HAP-1 (cell line): ENCODE results near the gene PLXNB3.

Source experiments
- DNase-seq, 2 experiments: peaks; one replicate each; pipeline ENCODE4 v3.0.0-alpha.2; 2016 to 2020; ENCODE audit warnings: low spot score in 2 of 2
- H3K27me3 ChIP-seq: fragments of 250-450 bp; sonication (Bioruptor Pico); 2 replicates; pipeline ENCODE4 v1.5.1; 2020; ENCODE audit warnings: low read depth, mild to moderate bottlenecking, moderate library complexity
- H3K36me3 ChIP-seq: fragments of 250-450 bp; sonication (Bioruptor Pico); replicated peaks from 2 replicates; pipeline ENCODE4 v1.5.1; 2020; ENCODE audit warnings: mild to moderate bottlenecking
- H3K4me1 ChIP-seq: fragments of 250-450 bp; sonication (Bioruptor Pico); 2 replicates; pipeline ENCODE4 v1.5.1; 2020; ENCODE audit warnings: mild to moderate bottlenecking
- H3K4me3 ChIP-seq: fragments of 250-450 bp; sonication (Bioruptor Pico); 2 replicates; pipeline ENCODE4 v1.5.1; 2020; ENCODE audit warnings: mild to moderate bottlenecking, moderate library complexity
- H3K9me3 ChIP-seq: fragments of 250-450 bp; sonication (Bioruptor Pico); 2 replicates; pipeline ENCODE4 v1.5.1; 2020; ENCODE audit warnings: mild to moderate bottlenecking, moderate library complexity
- in situ Hi-C: fragments of 300-500 bp; cut with MboI; formaldehyde crosslinking; loops from 3 replicates; pipeline ENCODE4 v1.14.3; 2020; ENCODE audit warnings: low sequenced_read_pairs, inconsistent platforms, mixed read lengths

Gene PLXNB3

GRCh38 chrX:153778684-153779101 is 14.6 kb downstream of the PLXNB3 start:
- Histone ChIP-seq H3K4me1 (peaks cover 4% of the 10 kb centered on the region), H3K27me3 (no peaks in the 10 kb centered on the region), H3K36me3 (0 out of 2 replicates have a peak, but pooled peaks cover 3% of the 10 kb centered on the region), H3K9me3 (no peaks in the 10 kb centered on the region), H3K4me3 (no peak overlapping the region)
- in situ Hi-C loops: no loop called here
- no peak for DNase-seq

- no peak for DNase-seq
- H3K4me1 ChIP-seq: peaks cover 4% of the 10 kb centered on the region
- H3K36me3 ChIP-seq: 0 out of 2 replicates have a peak, but pooled peaks cover 3% of the 10 kb centered on the region
- no peaks in the 10 kb centered on the region for H3K9me3 ChIP-seq
- H3K27me3 ChIP-seq: no peaks in the 10 kb centered on the region
- in situ Hi-C loops: no loop called here
- H3K4me3 ChIP-seq: no peak overlapping the region
Observed at GRCh38 chrX:153779891-153780677, 16.0 kb downstream of the PLXNB3 start.

- H3K27me3 ChIP-seq: no peaks in the 10 kb centered on the region
- H3K4me3 ChIP-seq: no peak within 1 kb of the TSS
- no peak for DNase-seq
- no peaks in the 10 kb centered on the region for H3K9me3 ChIP-seq
- in situ Hi-C loops: no loop called here
- H3K36me3 ChIP-seq: peaks cover 8% of the 10 kb centered on the region
- H3K4me1 ChIP-seq: peaks cover 4% of the 10 kb centered on the region
Observed at GRCh38 chrX:153780678-153781427, 16.8 kb downstream of the PLXNB3 start, which contains the start of gene SRPK3. Gene SRPK3, plus strand, starts transcription at chrX:153781041. Its CDS starts 46 bp downstream, at chrX:153781087.

GRCh38 chrX:153781428-153782047 is 17.5 kb downstream of the PLXNB3 start:
- Histone ChIP-seq H3K4me3 (no peak overlapping the region), H3K9me3 (no peaks in the 10 kb centered on the region), H3K36me3 (peaks cover 15% of the 10 kb centered on the region), H3K4me1 (peaks cover 4% of the 10 kb centered on the region), H3K27me3 (no peaks in the 10 kb centered on the region)
- no peak for DNase-seq
- in situ Hi-C loops: no loop called here

GRCh38 chrX:153782313-153782712 is 18.3 kb downstream of the PLXNB3 start:
- Histone ChIP-seq H3K4me3 (no peak overlapping the region), H3K36me3 (peaks cover 23% of the 10 kb centered on the region), H3K27me3 (no peaks in the 10 kb centered on the region), H3K9me3 (no peaks in the 10 kb centered on the region), H3K4me1 (no peaks in the 10 kb centered on the region)
- in situ Hi-C loops: no loop called here
- peak in 1 of 2 experiments; percentile 36 for DNase-seq

GRCh38 chrX:153782871-153783270 is 18.8 kb downstream of the PLXNB3 start:
- no peaks in the 10 kb centered on the region for H3K9me3 ChIP-seq
- H3K4me3 ChIP-seq: no peak overlapping the region
- H3K36me3 ChIP-seq: peaks cover 27% of the 10 kb centered on the region
- DNase-seq: no peak
- H3K27me3 ChIP-seq: no peaks in the 10 kb centered on the region
- H3K4me1 ChIP-seq: no peaks in the 10 kb centered on the region
- in situ Hi-C loops: no loop called here

GRCh38 chrX:153783378-153784013 is 19.4 kb downstream of the PLXNB3 start:
- peaks cover 33% of the 10 kb centered on the region for H3K36me3 ChIP-seq
- no peak overlapping the region for H3K4me3 ChIP-seq
- no peaks in the 10 kb centered on the region for H3K9me3 ChIP-seq
- H3K27me3 ChIP-seq: no peaks in the 10 kb centered on the region
- no peaks in the 10 kb centered on the region for H3K4me1 ChIP-seq
- in situ Hi-C loops: no loop called here
- no peak for DNase-seq

GRCh38 chrX:153784325-153784967 is 20.4 kb downstream of the PLXNB3 start:
- H3K4me1 ChIP-seq: no peaks in the 10 kb centered on the region
- peaks cover 36% of the 10 kb centered on the region for H3K36me3 ChIP-seq
- no peak overlapping the region for H3K4me3 ChIP-seq
- DNase-seq: no peak
- H3K27me3 ChIP-seq: no peaks in the 10 kb centered on the region
- in situ Hi-C loops: no loop called here
- H3K9me3 ChIP-seq: no peaks in the 10 kb centered on the region

GRCh38 chrX:153786669-153787068 is 22.6 kb downstream of the PLXNB3 start:
- no peaks in the 10 kb centered on the region for H3K27me3 ChIP-seq
- H3K36me3 ChIP-seq: peaks cover 41% of the 10 kb centered on the region
- H3K4me1 ChIP-seq: no peaks in the 10 kb centered on the region
- no peak overlapping the region for H3K4me3 ChIP-seq
- no peaks in the 10 kb centered on the region for H3K9me3 ChIP-seq
- no peak for DNase-seq
- in situ Hi-C loops: no loop called here

- H3K4me1 ChIP-seq: peaks cover 7% of the 10 kb centered on the region
- H3K36me3 ChIP-seq: peaks cover 48% of the 10 kb centered on the region
- no peaks in the 10 kb centered on the region for H3K9me3 ChIP-seq
- no peaks in the 10 kb centered on the region for H3K27me3 ChIP-seq
- DNase-seq: no peak
- in situ Hi-C loops: no loop called here
- no peak overlapping the region for H3K4me3 ChIP-seq
Observed at GRCh38 chrX:153789654-153790053, 25.6 kb downstream of the PLXNB3 start.

- Histone ChIP-seq H3K27me3 (no peaks in the 10 kb centered on the region), H3K4me1 (peaks cover 13% of the 10 kb centered on the region), H3K36me3 (peaks cover 49% of the 10 kb centered on the region), H3K9me3 (no peaks in the 10 kb centered on the region), H3K4me3 (no peak overlapping the region)
- no peak for DNase-seq
- in situ Hi-C loops: no loop called here
Observed at GRCh38 chrX:153791104-153791852, 27.2 kb downstream of the PLXNB3 start.

- H3K4me3 ChIP-seq: no peak overlapping the region
- H3K9me3 ChIP-seq: no peaks in the 10 kb centered on the region
- DNase-seq: no peak
- H3K27me3 ChIP-seq: no peaks in the 10 kb centered on the region
- peaks cover 14% of the 10 kb centered on the region for H3K4me1 ChIP-seq
- peaks cover 49% of the 10 kb centered on the region for H3K36me3 ChIP-seq
- in situ Hi-C loops: no loop called here
Observed at GRCh38 chrX:153792368-153792767, 28.3 kb downstream of the PLXNB3 start.
